Measurements from ENCODE around the gene DICER1. TPM values are rescaled to one million over a fixed set of nuclear protein-coding genes. Genes with fewer than 3 reads are reported as not detected.

The DICER1 gene
- polyA plus RNA-seq, 1 donor (not counting 4 experiments of a cell fraction or from before 2014, with no cell fraction given) = 31.6 TPM

DNA sequence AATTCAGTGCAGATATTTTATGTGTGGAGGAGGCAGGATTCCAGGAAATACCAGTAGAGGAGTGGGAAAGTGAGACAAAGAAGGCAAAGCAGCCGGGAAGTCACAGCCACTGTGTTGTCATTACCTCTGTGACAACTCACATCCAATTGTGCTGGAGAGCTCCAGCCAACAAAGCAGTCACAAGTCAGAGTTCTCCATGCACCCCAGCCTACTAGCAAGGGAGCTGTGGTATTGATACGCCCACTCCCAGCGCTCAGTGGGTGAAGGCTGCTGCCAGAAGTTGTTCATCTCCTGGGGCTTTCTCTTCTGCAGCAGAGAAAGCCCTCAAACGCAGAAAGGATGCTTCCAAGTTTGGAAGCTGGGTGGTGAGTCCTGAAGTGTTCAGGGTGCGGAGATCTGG lies 93.9 kb downstream of the DICER1 start:
- DNase-seq (ENCODE audit: low read depth, low spot score) (no peak), FAIRE-seq (no peak)
- Histone ChIP-seq H3K79me2 (ENCODE audit: control insufficient read depth, insufficient read depth, low read length) (no peaks in the 10 kb centered on the region), H3K4me3 (ENCODE audit: control insufficient read depth in 2 of 3, extremely low read depth in 1 of 3, insufficient read depth in 2 of 3, low read depth in 1 of 3, low read length in 3 of 3) (no peak overlapping the region), H3K9me3 (ENCODE audit: control insufficient read depth, low read depth, low read length) (no peaks in the 10 kb centered on the region), H3K4me1 (ENCODE audit: control insufficient read depth, extremely low read depth, insufficient read depth, low read length) (no peaks in the 10 kb centered on the region), H3K36me3 (ENCODE audit: control insufficient read depth in 2 of 2, extremely low read depth in 1 of 2, insufficient read depth in 2 of 2, low read length in 2 of 2) (no peaks in the 10 kb centered on the region), H3K4me2 (ENCODE audit: control insufficient read depth, extremely low read depth, insufficient read depth, low read depth, low read length) (no peak overlapping the region), H3K27ac (ENCODE audit: control insufficient read depth, insufficient read depth, low read length) (no peak overlapping the region), H2AFZ (ENCODE audit: control insufficient read depth, low read length) (no peak overlapping the region), H3K27me3 (ENCODE audit: control insufficient read depth, extremely low read depth, insufficient read depth, low read length) (no peaks in the 10 kb centered on the region), H3K9ac (ENCODE audit: control insufficient read depth, extremely low read depth, insufficient read depth, low read length) (no peak overlapping the region), H3K9me1 (ENCODE audit: control insufficient read depth, extremely low read depth, insufficient read depth, low read length) (no peaks in the 10 kb centered on the region), H4K20me1 (ENCODE audit: control insufficient read depth, extremely low read depth, insufficient read depth, low read length) (no peaks in the 10 kb centered on the region)
- dilution Hi-C loops (cut with MboI; ENCODE audit: extremely low pct_ligation_motif_present, low sequenced_read_pairs) = no loop called here
- no peak for TF ChIP-seq EZH2 (IDR thresholded peaks at IDR 0.05; ENCODE audit: low read length)
- no peak for TF ChIP-seq CTCF (optimal IDR thresholded peaks at IDR 0.05 in 1 of 3, IDR thresholded peaks at IDR 0.05 in 1 of 3, conservative IDR thresholded peaks at IDR 0.05 in 1 of 3; ENCODE audit: extremely low read depth in 1 of 3, insufficient read depth in 2 of 3, low read length in 3 of 3)

DNA sequence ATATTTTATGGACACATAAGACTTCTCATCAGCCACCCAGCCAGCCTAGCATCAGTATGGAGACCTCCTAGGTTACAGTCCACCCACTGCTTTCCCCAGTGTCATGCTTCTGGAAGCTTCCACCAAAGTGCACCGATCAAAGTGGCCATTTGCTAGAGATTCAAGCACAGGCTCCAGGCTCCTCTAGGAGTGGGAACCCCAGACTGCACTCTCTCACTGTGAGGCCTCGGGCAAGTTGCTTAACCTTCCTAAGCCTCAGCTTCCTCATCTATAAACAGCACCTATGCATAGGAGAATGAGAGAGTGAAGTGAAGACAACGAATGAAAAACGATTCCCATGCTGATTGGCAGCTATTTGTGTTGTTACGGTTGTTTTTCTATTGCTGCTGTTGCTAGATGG lies 94.4 kb downstream of the DICER1 start:
- Histone ChIP-seq H2AFZ (ENCODE audit: control insufficient read depth, low read length) (no peak overlapping the region), H3K4me1 (ENCODE audit: control insufficient read depth, extremely low read depth, insufficient read depth, low read length) (no peaks in the 10 kb centered on the region), H3K27me3 (ENCODE audit: control insufficient read depth, extremely low read depth, insufficient read depth, low read length) (peaks cover 3% of the 10 kb centered on the region), H3K9me3 (ENCODE audit: control insufficient read depth, low read depth, low read length) (no peaks in the 10 kb centered on the region), H3K27ac (ENCODE audit: control insufficient read depth, insufficient read depth, low read length) (no peak overlapping the region), H3K79me2 (ENCODE audit: control insufficient read depth, insufficient read depth, low read length) (no peaks in the 10 kb centered on the region), H3K9me1 (ENCODE audit: control insufficient read depth, extremely low read depth, insufficient read depth, low read length) (no peaks in the 10 kb centered on the region), H4K20me1 (ENCODE audit: control insufficient read depth, extremely low read depth, insufficient read depth, low read length) (no peaks in the 10 kb centered on the region), H3K4me3 (ENCODE audit: control insufficient read depth in 2 of 3, extremely low read depth in 1 of 3, insufficient read depth in 2 of 3, low read depth in 1 of 3, low read length in 3 of 3) (no peak overlapping the region), H3K9ac (ENCODE audit: control insufficient read depth, extremely low read depth, insufficient read depth, low read length) (no peak overlapping the region), H3K36me3 (ENCODE audit: control insufficient read depth in 2 of 2, extremely low read depth in 1 of 2, insufficient read depth in 2 of 2, low read length in 2 of 2) (no peaks in the 10 kb centered on the region), H3K4me2 (ENCODE audit: control insufficient read depth, extremely low read depth, insufficient read depth, low read depth, low read length) (no peak overlapping the region)
- TF ChIP-seq EZH2 (IDR thresholded peaks at IDR 0.05; ENCODE audit: low read length) = no peak
- TF ChIP-seq CTCF (optimal IDR thresholded peaks at IDR 0.05 in 1 of 3, IDR thresholded peaks at IDR 0.05 in 1 of 3, conservative IDR thresholded peaks at IDR 0.05 in 1 of 3; ENCODE audit: extremely low read depth in 1 of 3, insufficient read depth in 2 of 3, low read length in 3 of 3) = no peak
- DNase-seq (ENCODE audit: low read depth, low spot score) (no peak), FAIRE-seq (no peak)
- dilution Hi-C loops (cut with MboI; ENCODE audit: extremely low pct_ligation_motif_present, low sequenced_read_pairs) = no loop called here
